Neural progenitor cell (in vitro differentiated cells): Measurements from ENCODE around the gene RAB11FIP5. TPM values are rescaled to one million over a fixed set of nuclear protein-coding genes. Genes with fewer than 3 reads are reported as not detected.
"Not testable (repeated sequence)": the region's sequence is repeated elsewhere in the genome, so short reads cannot be mapped to it uniquely, and the experiment has no call there.

Experiments
- DNase-seq: peaks from one replicate; pipeline ENCODE4 v3.0.0-alpha.2; 2016; ENCODE audit warnings: low spot score
- H2AFZ ChIP-seq: fragments of 200-600 bp; sonication (generic); replicated peaks from 2 replicates; pipeline ENCODE4 v1.6.1; 2016; ENCODE audit warnings: antibody characterized with exemption
- H3F3A ChIP-seq: fragments of 200-600 bp; sonication (generic); 2 replicates; pipeline ENCODE4 v1.6.1; 2016; ENCODE audit warnings: antibody characterized with exemption, low read depth
- H3K27ac ChIP-seq: fragments of 200-600 bp; sonication (generic); 2 replicates; pipeline ENCODE4 v1.5.1; 2016; ENCODE audit warnings: mild to moderate bottlenecking
- H3K27me3 ChIP-seq: fragments of 200-600 bp; sonication (generic); 2 replicates; pipeline ENCODE4 v1.6.1; 2016; ENCODE audit warnings: mild to moderate bottlenecking, moderate library complexity
- H3K36me3 ChIP-seq: fragments of 200-600 bp; sonication (generic); 2 replicates; pipeline ENCODE4 v1.5.1; 2016
- H3K4me1 ChIP-seq: fragments of 200-600 bp; sonication (generic); 2 replicates; pipeline ENCODE4 v1.6.1; 2016; ENCODE audit warnings: mixed run types
- H3K4me2 ChIP-seq: fragments of 200-600 bp; sonication (generic); 2 replicates; pipeline ENCODE4 v1.6.1; 2016
- H3K4me3 ChIP-seq: fragments of 200-600 bp; sonication (generic); 2 replicates; pipeline ENCODE4 v1.5.1; 2016
- H3K79me2 ChIP-seq: fragments of 200-600 bp; sonication (generic); 2 replicates; pipeline ENCODE4 v1.6.1; 2016; ENCODE audit warnings: low read depth
- H3K9ac ChIP-seq: fragments of 200-600 bp; sonication (generic); 2 replicates; pipeline ENCODE4 v1.6.1; 2016
- H3K9me3 ChIP-seq: fragments of 200-600 bp; sonication (generic); 2 replicates; pipeline ENCODE4 v1.5.1; 2016; ENCODE audit warnings: low read depth
- H4K20me1 ChIP-seq: fragments of 200-600 bp; sonication (generic); 2 replicates; pipeline ENCODE4 v1.6.1; 2016; ENCODE audit warnings: low read depth
- H3K27ac Mint-ChIP-seq: 3 replicates; pipeline ENCODE4 v1.8.0; 2021; ENCODE audit warnings: mixed read lengths
- H3K27me3 Mint-ChIP-seq: 2 replicates; pipeline ENCODE4 v1.8.0; 2022; ENCODE audit warnings: low read depth, mild to moderate bottlenecking, inconsistent platforms, moderate library complexity, mixed read lengths; ENCODE audit not compliant: insufficient read depth
- H3K36me3 Mint-ChIP-seq: 3 replicates; pipeline ENCODE4 v1.8.0; 2021; ENCODE audit warnings: mixed read lengths
- H3K4me1 Mint-ChIP-seq: 3 replicates; pipeline ENCODE4 v1.8.0; 2021; ENCODE audit warnings: mixed read lengths
- H3K4me3 Mint-ChIP-seq: 3 replicates; pipeline ENCODE4 v1.8.0; 2021; ENCODE audit warnings: mild to moderate bottlenecking, moderate library complexity, mixed read lengths
- H3K9me3 Mint-ChIP-seq: 3 replicates; pipeline ENCODE4 v1.8.0; 2020; ENCODE audit warnings: mixed read lengths
- CTCF ChIP-seq: fragments of 200-600 bp; sonication (generic); IDR thresholded peaks from 2 replicates; pipeline ENCODE4 v1.5.1; 2017; ENCODE audit warnings: antibody characterized with exemption, mild to moderate bottlenecking
- EZH2 ChIP-seq: fragments of 200-600 bp; sonication (generic); IDR thresholded peaks from 2 replicates; pipeline ENCODE4 v1.6.1; 2017; ENCODE audit warnings: antibody characterized with exemption, mild to moderate bottlenecking, moderate library complexity
- EZH2phosphoT487 ChIP-seq: fragments of 200-600 bp; sonication (generic); IDR thresholded peaks from 2 replicates; pipeline ENCODE4 v1.6.1; 2017; ENCODE audit warnings: antibody characterized with exemption
- total RNA-seq: library from RNA; depleted of rRNA; stranded (reverse); fragments of >200 nt; gene quantifications from 2 replicates; pipeline ENCODE4 v1.2.3, GENCODE V29; 2015; ENCODE audit warnings: low replicate concordance

Gene RAB11FIP5
- total RNA-seq, 1 donor from 2014 or later: 4.2 TPM

- no peak overlapping the region for H2AFZ ChIP-seq
- no peaks in the 10 kb centered on the region for H3F3A ChIP-seq
- H3K4me2 ChIP-seq: no peak overlapping the region
- no peaks in the 10 kb centered on the region for H3K79me2 ChIP-seq
- H3K27me3 ChIP-seq: no peaks in the 10 kb centered on the region
- no peaks in the 10 kb centered on the region for H3K36me3 Mint-ChIP-seq
- TF ChIP-seq EZH2: no peak
- no peak for TF ChIP-seq EZH2phosphoT487
- TF ChIP-seq CTCF: no peak
- no peak overlapping the region for H3K4me3 ChIP-seq
- no peaks in the 10 kb centered on the region for H3K36me3 ChIP-seq
- H3K27ac Mint-ChIP-seq: no peak overlapping the region
- no peaks in the 10 kb centered on the region for H3K9me3 ChIP-seq
- no peak for DNase-seq
- peaks cover 14% of the 10 kb centered on the region for H3K27me3 Mint-ChIP-seq
- no peaks in the 10 kb centered on the region for H3K4me1 ChIP-seq
- H3K4me1 Mint-ChIP-seq: no peaks in the 10 kb centered on the region
- no peak overlapping the region for H3K27ac ChIP-seq
- no peak overlapping the region for H3K9ac ChIP-seq
- H3K4me3 Mint-ChIP-seq: no peak overlapping the region
- H3K9me3 Mint-ChIP-seq: peaks cover 6% of the 10 kb centered on the region
- no peaks in the 10 kb centered on the region for H4K20me1 ChIP-seq
These were observed 16.2 kb upstream of the RAB11FIP5 start for GRCh38 chr2:73128841-73129535.

GRCh38 chr2:73122536-73122935, 9.8 kb upstream of the RAB11FIP5 start:
- H3K9me3 ChIP-seq: no peaks in the 10 kb centered on the region
- H3K4me1 ChIP-seq: no peaks in the 10 kb centered on the region
- H2AFZ ChIP-seq: no peak overlapping the region
- no peaks in the 10 kb centered on the region for H4K20me1 ChIP-seq
- no peak overlapping the region for H3K27ac ChIP-seq
- H3K27ac Mint-ChIP-seq: no peak overlapping the region
- H3K4me3 ChIP-seq: no peak overlapping the region
- no peaks in the 10 kb centered on the region for H3K79me2 ChIP-seq
- no peak overlapping the region for H3K4me2 ChIP-seq
- no peaks in the 10 kb centered on the region for H3K27me3 ChIP-seq
- H3F3A ChIP-seq: no peaks in the 10 kb centered on the region
- H3K27me3 Mint-ChIP-seq: no peaks in the 10 kb centered on the region
- DNase-seq: no peak
- no peaks in the 10 kb centered on the region for H3K36me3 ChIP-seq
- no peak overlapping the region for H3K9ac ChIP-seq
- peaks cover 6% of the 10 kb centered on the region for H3K9me3 Mint-ChIP-seq
- H3K4me1 Mint-ChIP-seq: no peaks in the 10 kb centered on the region
- no peaks in the 10 kb centered on the region for H3K36me3 Mint-ChIP-seq
- no peak overlapping the region for H3K4me3 Mint-ChIP-seq
- TF ChIP-seq EZH2: no peak

GRCh38 chr2:73119611-73120239, 7.0 kb upstream of the RAB11FIP5 start:
- not testable (repeated sequence) for H3K4me3 Mint-ChIP-seq, H3K9ac ChIP-seq, H3K9me3 Mint-ChIP-seq, H3K27ac ChIP-seq, H3K4me2 ChIP-seq, H3K36me3 Mint-ChIP-seq, H3K27me3 ChIP-seq, H4K20me1 ChIP-seq, H3K9me3 ChIP-seq, DNase-seq, H2AFZ ChIP-seq, H3K27me3 Mint-ChIP-seq, H3K4me1 ChIP-seq, H3K79me2 ChIP-seq, H3K27ac Mint-ChIP-seq, H3K36me3 ChIP-seq, H3F3A ChIP-seq, H3K4me3 ChIP-seq, H3K4me1 Mint-ChIP-seq

GRCh38 chr2:73117441-73117840, 4.7 kb upstream of the RAB11FIP5 start:
- Mint-ChIP-seq H3K4me3 (no peak overlapping the region), H3K27ac (no peak overlapping the region), H3K9me3 (no peaks in the 10 kb centered on the region), H3K36me3 (no peaks in the 10 kb centered on the region), H3K4me1 (no peaks in the 10 kb centered on the region), H3K27me3 (peaks cover 2% of the 10 kb centered on the region)
- no peak for TF ChIP-seq EZH2
- no peak for TF ChIP-seq EZH2phosphoT487
- TF ChIP-seq CTCF: no peak
- no peaks in the 10 kb centered on the region for H3K4me1 ChIP-seq
- no peaks in the 10 kb centered on the region for H3K36me3 ChIP-seq
- DNase-seq: no peak
- H3K9me3 ChIP-seq: no peaks in the 10 kb centered on the region
- peaks cover 14% of the 10 kb centered on the region for H3F3A ChIP-seq
- H3K9ac ChIP-seq: no peak overlapping the region
- H3K79me2 ChIP-seq: no peaks in the 10 kb centered on the region
- no peak overlapping the region for H3K4me2 ChIP-seq
- H2AFZ ChIP-seq: no peak overlapping the region
- peaks cover 19% of the 10 kb centered on the region for H3K27me3 ChIP-seq
- H4K20me1 ChIP-seq: no peaks in the 10 kb centered on the region
- no peak overlapping the region for H3K27ac ChIP-seq
- no peak overlapping the region for H3K4me3 ChIP-seq
